A673 (cell line): ENCODE results near the gene COL3A1. TPM values are rescaled to one million over a fixed set of nuclear protein-coding genes. Genes with fewer than 3 reads are reported as not detected.

ENCODE experiments used
- BruUV-seq: library from RNA; stranded (reverse); fragments of 400-500 nt; replicated peaks from 2 replicates; lab custom pipeline; 2021; lab: Mats Ljungman, UMichigan
- CTCF ChIA-PET: fragments of 300-600 bp; sonication (Branson Sonifier 250); formaldehyde crosslinking; loops from one replicate; lab custom pipeline; 2022; ENCODE audit warnings: antibody characterized with exemption; lab: Charles Lee
- POLR2A ChIA-PET: fragments of 300-600 bp; sonication (Branson Sonifier 250); formaldehyde crosslinking; loops from one replicate; lab custom pipeline; 2022; ENCODE audit warnings: antibody characterized with exemption; ENCODE audit not compliant: low non-redundant PET; lab: Charles Lee
- DNase-seq: peaks from one replicate; pipeline ENCODE4 v3.0.0-alpha.2; 2015; ENCODE audit warnings: low spot score
- H3K27ac ChIP-seq: fragments of 200-600 bp; sonication (generic); 2 replicates; pipeline ENCODE4 v1.5.1; 2016; ENCODE audit warnings: mixed run types, low read depth, mild to moderate bottlenecking, mixed read lengths, antibody characterized with exemption, low read length; ENCODE audit not compliant: poor library complexity, severe bottlenecking
- H3K27me3 ChIP-seq: fragments of 200-600 bp; sonication (generic); replicated peaks from 2 replicates; pipeline ENCODE4 v1.6.1; 2017; ENCODE audit warnings: mixed run types, low read depth, mild to moderate bottlenecking, mixed read lengths, antibody characterized with exemption, low read length; ENCODE audit not compliant: insufficient read depth, poor library complexity
- H3K36me3 ChIP-seq: fragments of 200-600 bp; sonication (generic); 2 replicates; pipeline ENCODE4 v1.6.1; 2016; ENCODE audit warnings: mixed run types, mild to moderate bottlenecking, mixed read lengths, antibody characterized with exemption, low read length; ENCODE audit not compliant: insufficient read depth, poor library complexity, severe bottlenecking
- H3K4me1 ChIP-seq: fragments of 200-600 bp; sonication (generic); 2 replicates; pipeline ENCODE4 v1.6.1; 2017; ENCODE audit warnings: mixed run types, mild to moderate bottlenecking, mixed read lengths, antibody characterized with exemption, low read length; ENCODE audit not compliant: insufficient read depth, poor library complexity, severe bottlenecking
- H3K4me3 ChIP-seq: fragments of 200-600 bp; sonication (generic); 2 replicates; pipeline ENCODE4 v1.5.1; 2016; ENCODE audit warnings: low read depth, mixed run types, mild to moderate bottlenecking, mixed read lengths, low read length; ENCODE audit not compliant: poor library complexity, severe bottlenecking
- H3K9me3 ChIP-seq: fragments of 200-600 bp; sonication (generic); 2 replicates; pipeline ENCODE4 v1.6.1; 2016; ENCODE audit warnings: mixed run types, low read depth, mild to moderate bottlenecking, mixed read lengths, antibody characterized with exemption, low read length; ENCODE audit not compliant: poor library complexity, severe bottlenecking
- CTCF ChIP-seq: fragments of 300-800, 200-600 bp; sonication (generic); conservative IDR thresholded peaks from 2 replicates; pipeline ENCODE4 v1.5.1; 2017; ENCODE audit warnings: low read depth, mild to moderate bottlenecking, antibody characterized with exemption, low read length, moderate library complexity, mixed read lengths
- EZH2 ChIP-seq: fragments of 200-600 bp; sonication (generic); IDR thresholded peaks from 2 replicates; pipeline ENCODE4 v1.6.1; 2017; ENCODE audit warnings: borderline replicate concordance, low read depth, mild to moderate bottlenecking, mixed read lengths, antibody characterized with exemption, low read length; ENCODE audit not compliant: poor library complexity, severe bottlenecking
- intact Hi-C: fragments of 100-400 bp; cut with micrococcal nuclease; formaldehyde crosslinking; loops from one replicate; pipeline ENCODE4 v1.10.0; 2022; ENCODE audit not compliant: unreplicated experiment
- total RNA-seq: library from RNA; stranded (reverse); gene quantifications from 2 replicates; pipeline ENCODE4 v1.2.3, GENCODE V29; 2021

The COL3A1 gene
- total RNA-seq, 1 experiment from 2014 or later: 12.6 TPM

GRCh38 chr2:188983427-188984064 lies 9.4 kb downstream of the COL3A1 start:
- no peak for DNase-seq
- Histone ChIP-seq H3K4me1 (peaks cover 5% of the 10 kb centered on the region), H3K36me3 (no peaks in the 10 kb centered on the region), H3K9me3 (no peaks in the 10 kb centered on the region), H3K27me3 (no peaks in the 10 kb centered on the region), H3K27ac (no peak overlapping the region), H3K4me3 (no peak overlapping the region)
- ChIA-PET CTCF (interaction anchor here (0.7 to 2.0 kb wide), 3 partner anchors 265 to 462 kb away, joined by 3 to 16 read pairs (median 3); no protein-coding TSS in a partner anchor), POLR2A (interaction anchor here (0.6 kb wide), 1 partner anchor 410 kb away, joined by 5 read pairs; no protein-coding TSS in a partner anchor)
- intact Hi-C loops: loop anchor here (2.0 kb wide), 1 partner anchor 427 kb away; no protein-coding TSS in a partner anchor
- no TSS peak for BruUV-seq
- TF ChIP-seq CTCF (0 out of 2 replicates have a peak, but pooled peaks have one; percentile 22), EZH2 (no peak)

GRCh38 chr2:188984065-188984491 lies 9.9 kb downstream of the COL3A1 start:
- Histone ChIP-seq H3K36me3 (no peaks in the 10 kb centered on the region), H3K4me3 (no peak overlapping the region), H3K27me3 (no peaks in the 10 kb centered on the region), H3K27ac (no peak overlapping the region), H3K9me3 (no peaks in the 10 kb centered on the region), H3K4me1 (peaks cover 5% of the 10 kb centered on the region)
- no peak for DNase-seq
- TF ChIP-seq EZH2 (no peak), CTCF (peak; percentile 61)
- ChIA-PET POLR2A (no interaction called here), CTCF (interaction anchor here (0.7 to 2.0 kb wide), 3 partner anchors 266 to 462 kb away, joined by 3 to 16 read pairs (median 3); no protein-coding TSS in a partner anchor)
- no TSS peak for BruUV-seq
- intact Hi-C loops: loop anchor here (2.0 kb wide), 1 partner anchor 427 kb away; no protein-coding TSS in a partner anchor

GRCh38 chr2:188984680-188985079 lies 10.5 kb downstream of the COL3A1 start:
- intact Hi-C loops: loop anchor here (2.0 kb wide), 1 partner anchor 426 kb away; no protein-coding TSS in a partner anchor
- no peaks in the 10 kb centered on the region for H3K27me3 ChIP-seq
- no peak overlapping the region for H3K27ac ChIP-seq
- POLR2A ChIA-PET: no interaction called here
- H3K4me3 ChIP-seq: no peak overlapping the region
- DNase-seq: no peak
- peaks cover 5% of the 10 kb centered on the region for H3K4me1 ChIP-seq
- H3K9me3 ChIP-seq: no peaks in the 10 kb centered on the region
- CTCF ChIA-PET: interaction anchor here (0.8 to 2.0 kb wide), 2 partner anchors 266 to 459 kb away, joined by 3 to 16 read pairs; no protein-coding TSS in a partner anchor
- TF ChIP-seq EZH2 (no peak), CTCF (no peak)
- no peaks in the 10 kb centered on the region for H3K36me3 ChIP-seq
- no TSS peak for BruUV-seq
